MM.1S (cell line): ENCODE measurements around the gene KCNJ5.

Experiments used
- DNase-seq: peaks from one replicate; pipeline ENCODE4 v3.0.0-alpha.2; 2015
- H2AFZ ChIP-seq: fragments of 300-600 bp; sonication (generic); 2 replicates; pipeline ENCODE4 v1.6.0; 2016; ENCODE audit warnings: antibody characterized with exemption, low read length
- H3F3A ChIP-seq: fragments of 300-600 bp; sonication (generic); 2 replicates; pipeline ENCODE4 v1.6.1; 2016; ENCODE audit warnings: mild to moderate bottlenecking, antibody characterized with exemption, low read length, moderate library complexity, mixed read lengths; ENCODE audit not compliant: insufficient read depth
- H3K27ac ChIP-seq: fragments of 300-600 bp; sonication (generic); 2 replicates; pipeline ENCODE4 v1.5.1; 2016; ENCODE audit warnings: mild to moderate bottlenecking, low read length
- H3K27me3 ChIP-seq: fragments of 300-600 bp; sonication (generic); replicated peaks from 2 replicates; pipeline ENCODE4 v1.6.0; 2016; ENCODE audit warnings: low read length; ENCODE audit not compliant: insufficient read depth
- H3K36me3 ChIP-seq: fragments of 300-600 bp; sonication (generic); replicated peaks from 2 replicates; pipeline ENCODE4 v1.6.1; 2016; ENCODE audit warnings: mild to moderate bottlenecking, low read length, mixed read lengths; ENCODE audit not compliant: insufficient read depth
- H3K4me1 ChIP-seq: fragments of 300-600 bp; sonication (generic); 2 replicates; pipeline ENCODE4 v1.6.1; 2016; ENCODE audit warnings: low read length, mixed read lengths
- H3K4me2 ChIP-seq: fragments of 300-600 bp; sonication (generic); 2 replicates; pipeline ENCODE4 v1.6.0; 2016; ENCODE audit warnings: low read depth, low read length
- H3K4me3 ChIP-seq: fragments of 300-600 bp; sonication (generic); 2 replicates; pipeline ENCODE4 v1.5.1; 2016; ENCODE audit warnings: low read length, mixed read lengths
- H3K79me2 ChIP-seq: fragments of 300-600 bp; sonication (generic); 2 replicates; pipeline ENCODE4 v1.6.1; 2016; ENCODE audit warnings: mixed run types, low read length, mixed read lengths
- H3K9ac ChIP-seq: fragments of 300-600 bp; sonication (generic); 2 replicates; pipeline ENCODE4 v1.6.1; 2016; ENCODE audit warnings: low read length, mixed read lengths
- H3K9me2 ChIP-seq: fragments of 300-600 bp; sonication (generic); replicated peaks from 2 replicates; pipeline ENCODE4 v1.6.1; 2016; ENCODE audit warnings: mild to moderate bottlenecking, low read length, mixed read lengths; ENCODE audit not compliant: insufficient read depth
- H3K9me3 ChIP-seq: fragments of 300-600 bp; sonication (generic); replicated peaks from 2 replicates; pipeline ENCODE4 v1.6.1; 2016; ENCODE audit warnings: mild to moderate bottlenecking, low read length, mixed read lengths; ENCODE audit not compliant: insufficient read depth
- H4K20me1 ChIP-seq: fragments of 300-600 bp; sonication (generic); 2 replicates; pipeline ENCODE4 v1.6.1; 2016; ENCODE audit warnings: mild to moderate bottlenecking, low read length, moderate library complexity, mixed read lengths; ENCODE audit not compliant: insufficient read depth
- CTCF ChIP-seq: fragments of 300-600 bp; sonication (generic); IDR thresholded peaks from 2 replicates; pipeline ENCODE4 v1.5.1; 2016; ENCODE audit warnings: antibody characterized with exemption, low read length, mixed read lengths
- EZH2 ChIP-seq: fragments of 300-600 bp; sonication (generic); optimal IDR thresholded peaks from 2 replicates; pipeline ENCODE3; 2017; ENCODE audit warnings: low read depth, mild to moderate bottlenecking, antibody characterized with exemption, low read length, mixed read lengths
- EZH2phosphoT487 ChIP-seq: fragments of 300-600 bp; sonication (generic); IDR thresholded peaks from 2 replicates; pipeline ENCODE4 v1.6.1; 2018; ENCODE audit warnings: antibody characterized with exemption, low read length

Gene KCNJ5

GRCh38 chr11:128856241-128856640 lies 34.9 kb upstream of the KCNJ5 start:
- no peaks in the 10 kb centered on the region; the same call in 1 of the 2 replicates for H3F3A ChIP-seq
- H4K20me1 ChIP-seq = no peaks in the 10 kb centered on the region
- no peak for DNase-seq
- H3K4me2 ChIP-seq = no peak overlapping the region
- no peak overlapping the region for H2AFZ ChIP-seq
- H3K9ac ChIP-seq = no peak overlapping the region
- H3K36me3 ChIP-seq = no peaks in the 10 kb centered on the region
- no peaks in the 10 kb centered on the region for H3K79me2 ChIP-seq
- H3K4me1 ChIP-seq = peaks cover 16% of the 10 kb centered on the region
- H3K9me2 ChIP-seq = no peaks in the 10 kb centered on the region
- no peak for TF ChIP-seq EZH2
- H3K27me3 ChIP-seq = no peaks in the 10 kb centered on the region
- no peak overlapping the region for H3K4me3 ChIP-seq
- no peaks in the 10 kb centered on the region for H3K9me3 ChIP-seq
- H3K27ac ChIP-seq = no peak overlapping the region

- peaks cover 16% of the 10 kb centered on the region for H3K4me1 ChIP-seq
- H3K9ac ChIP-seq = no peak overlapping the region
- no peak overlapping the region for H3K4me2 ChIP-seq
- no peaks in the 10 kb centered on the region for H3K9me3 ChIP-seq
- no peaks in the 10 kb centered on the region for H3K27me3 ChIP-seq
- no peaks in the 10 kb centered on the region for H3K36me3 ChIP-seq
- TF ChIP-seq EZH2phosphoT487 (no peak), CTCF (no peak), EZH2 (no peak)
- no peak for DNase-seq
- no peak overlapping the region for H2AFZ ChIP-seq
- H3K27ac ChIP-seq = no peak overlapping the region
- no peaks in the 10 kb centered on the region; the same call in 1 of the 2 replicates for H3F3A ChIP-seq
- H3K79me2 ChIP-seq = no peaks in the 10 kb centered on the region
- H4K20me1 ChIP-seq = no peaks in the 10 kb centered on the region
- no peaks in the 10 kb centered on the region for H3K9me2 ChIP-seq
- H3K4me3 ChIP-seq = no peak overlapping the region
These were observed 33.8 kb upstream of the KCNJ5 start for GRCh38 chr11:128857341-128857740.

GRCh38 chr11:128859563-128860441 lies 31.4 kb upstream of the KCNJ5 start:
- Histone ChIP-seq H3K27ac (no peak overlapping the region), H3K4me3 (no peak overlapping the region)
- peak; percentile 97 for TF ChIP-seq CTCF
- no peak for TF ChIP-seq EZH2phosphoT487
- TF ChIP-seq EZH2 = no peak

More at GRCh38 chr11:128859563-128860441, 31.4 kb upstream of the KCNJ5 start:
- no peaks in the 10 kb centered on the region for H3K27me3 ChIP-seq
- peak; percentile 85 for DNase-seq
- no peaks in the 10 kb centered on the region; the same call in 1 of the 2 replicates for H3F3A ChIP-seq
- no peaks in the 10 kb centered on the region for H3K79me2 ChIP-seq
- no peaks in the 10 kb centered on the region for H4K20me1 ChIP-seq
- H3K9me3 ChIP-seq = no peaks in the 10 kb centered on the region
- no peaks in the 10 kb centered on the region for H3K9me2 ChIP-seq
- peak overlapping the region; percentile 30; the same call in 1 of the 2 replicates for H3K4me2 ChIP-seq
- peaks cover 16% of the 10 kb centered on the region for H3K4me1 ChIP-seq
- H2AFZ ChIP-seq = 0 out of 2 replicates have a peak overlapping the region, but pooled peaks have one; percentile 25
- no peak overlapping the region for H3K9ac ChIP-seq
- H3K36me3 ChIP-seq = no peaks in the 10 kb centered on the region
